Activated CD4-positive, alpha-beta T cell treated with anti-CD3 and anti-CD28 coated beads, Interleukin-2, amount 10 ng/mL, durations not matched to agents 7 days and 5 days (primary cell): ENCODE data around the gene DCTN2. TPM values are rescaled to one million over a fixed set of nuclear protein-coding genes. Genes with fewer than 3 reads are reported as not detected.
"Not testable (repeated sequence)": the region's sequence is repeated elsewhere in the genome, so short reads cannot be mapped to it uniquely, and the experiment has no call there.

ENCODE experiments used
- CTCF ChIA-PET: fragments of 350-600 bp; sonication (Branson Sonifier 250); formaldehyde crosslinking; loops from one replicate; lab custom pipeline; 2021; ENCODE audit warnings: antibody characterized with exemption; lab: Charles Lee
- POLR2A ChIA-PET: fragments of 350-600 bp; sonication (Branson Sonifier 250); formaldehyde crosslinking; loops from one replicate; lab custom pipeline; 2021; ENCODE audit warnings: antibody characterized with exemption; lab: Charles Lee
- DNase-seq: peaks from one replicate; pipeline ENCODE4 v3.0.0-alpha.2; 2020
- H3K27ac Mint-ChIP-seq: one replicate; pipeline ENCODE4 v1.8.0; 2021; ENCODE audit warnings: mild to moderate bottlenecking, moderate library complexity, mixed read lengths
- H3K27me3 Mint-ChIP-seq: one replicate; pipeline ENCODE4 v1.8.0; 2021; ENCODE audit warnings: mixed read lengths
- H3K36me3 Mint-ChIP-seq: one replicate; pipeline ENCODE4 v1.8.0; 2021; ENCODE audit warnings: low read depth, mixed read lengths
- H3K4me1 Mint-ChIP-seq: one replicate; pipeline ENCODE4 v1.8.0; 2021; ENCODE audit warnings: mixed read lengths
- H3K4me3 Mint-ChIP-seq: one replicate; pipeline ENCODE4 v1.8.0; 2021; ENCODE audit warnings: mild to moderate bottlenecking, moderate library complexity, mixed read lengths
- H3K9me3 Mint-ChIP-seq: one replicate; pipeline ENCODE4 v1.8.0; 2021; ENCODE audit warnings: mixed read lengths
- total RNA-seq, 2 experiments: library from RNA; stranded (reverse); gene quantifications; one replicate each; pipeline ENCODE4 v1.2.3, GENCODE V29; 2021

Gene DCTN2
- total RNA-seq, 2 experiments from 2014 or later, result 79.3 to 80.5 TPM

GRCh38 chr12:57574795-57575194 is 27.8 kb upstream of the DCTN2 start:
- no peaks in the 10 kb centered on the region for H3K4me1 Mint-ChIP-seq
- CTCF ChIA-PET, result interaction anchor here (1.3 to 2.4 kb wide), 3 partner anchors 8 to 46 kb away, joined by 4 to 9 read pairs (median 5); no protein-coding TSS in a partner anchor
- POLR2A ChIA-PET, result no interaction called here
- H3K27me3 Mint-ChIP-seq, result no peaks in the 10 kb centered on the region
- DNase-seq, result no peak
- no peak overlapping the region for H3K27ac Mint-ChIP-seq
- no peaks in the 10 kb centered on the region for H3K9me3 Mint-ChIP-seq
- no peak overlapping the region for H3K4me3 Mint-ChIP-seq
- no peaks in the 10 kb centered on the region for H3K36me3 Mint-ChIP-seq

- ChIA-PET POLR2A (no interaction called here), CTCF (interaction anchor here (0.8 to 5.5 kb wide), 5 partner anchors 10 to 113 kb away, joined by 3 to 32 read pairs (median 3); partner anchors contain the start of gene GLI1)
- H3K9me3 Mint-ChIP-seq, result no peaks in the 10 kb centered on the region
- DNase-seq, result no peak
- H3K36me3 Mint-ChIP-seq, result no peaks in the 10 kb centered on the region
- no peaks in the 10 kb centered on the region for H3K4me1 Mint-ChIP-seq
- no peaks in the 10 kb centered on the region for H3K27me3 Mint-ChIP-seq
- no peak overlapping the region for H3K4me3 Mint-ChIP-seq
- H3K27ac Mint-ChIP-seq, result no peak overlapping the region
Measured at GRCh38 chr12:57571926-57572762, 25.2 kb upstream of the DCTN2 start.

DNA sequence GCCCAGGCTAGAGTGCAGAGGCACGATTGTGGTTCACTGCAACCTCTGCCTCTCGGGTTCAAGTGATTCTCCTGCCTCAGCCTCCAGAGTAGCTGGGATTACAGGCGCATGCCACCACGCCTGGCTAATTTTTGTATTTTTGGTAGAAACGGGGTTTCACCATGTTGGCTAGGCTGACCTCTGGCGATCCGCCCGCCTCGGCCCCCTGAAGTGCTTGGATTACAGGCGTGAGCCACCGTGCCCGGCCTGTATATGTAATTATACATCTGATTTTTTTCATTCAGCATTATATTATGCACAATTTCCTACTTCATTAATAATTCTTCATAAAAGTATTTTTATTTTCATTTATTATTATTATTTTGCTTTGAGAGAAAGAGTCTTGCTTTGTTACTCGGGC is 23.4 kb upstream of the DCTN2 start:
- POLR2A ChIA-PET, H3K27ac Mint-ChIP-seq, H3K27me3 Mint-ChIP-seq, DNase-seq, H3K4me3 Mint-ChIP-seq, H3K36me3 Mint-ChIP-seq, H3K4me1 Mint-ChIP-seq, H3K9me3 Mint-ChIP-seq: not testable (repeated sequence)
- CTCF ChIA-PET, result interaction anchor here (0.5 to 5.5 kb wide), 3 partner anchors 12 to 25 kb away, joined by 3 to 32 read pairs (median 4); no protein-coding TSS in a partner anchor

GRCh38 chr12:57569858-57570257 is 22.9 kb upstream of the DCTN2 start:
- Mint-ChIP-seq H3K9me3 (no peaks in the 10 kb centered on the region), H3K27ac (no peak overlapping the region), H3K27me3 (no peaks in the 10 kb centered on the region), H3K4me1 (no peaks in the 10 kb centered on the region), H3K36me3 (no peaks in the 10 kb centered on the region), H3K4me3 (no peak overlapping the region)
- ChIA-PET CTCF (interaction anchor here (5.5 kb wide), 1 partner anchor 13 kb away, joined by 32 read pairs; no protein-coding TSS in a partner anchor), POLR2A (no interaction called here)
- DNase-seq, result no peak

DNA sequence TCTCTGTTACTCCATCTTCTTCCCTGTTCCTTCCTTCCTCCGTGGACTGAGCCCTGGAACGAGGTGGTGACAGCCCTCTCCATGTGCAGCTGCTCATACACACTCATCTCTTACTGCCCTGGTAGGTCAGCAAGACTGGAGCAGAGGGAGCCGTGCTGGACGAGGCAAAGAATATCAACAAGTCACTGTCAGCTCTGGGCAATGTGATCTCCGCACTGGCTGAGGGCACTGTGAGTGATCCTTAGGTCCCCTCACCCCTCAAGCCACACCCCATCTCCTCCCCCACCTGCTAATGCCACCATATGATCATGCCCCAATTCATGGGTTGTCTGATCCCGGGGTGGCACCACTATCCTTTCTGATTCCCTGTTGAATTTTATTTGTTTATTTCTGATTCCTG is 21.8 kb upstream of the DCTN2 start:
- Mint-ChIP-seq H3K27me3 (peaks cover 1% of the 10 kb centered on the region), H3K36me3 (no peaks in the 10 kb centered on the region), H3K27ac (no peak overlapping the region), H3K4me3 (no peak overlapping the region), H3K9me3 (no peaks in the 10 kb centered on the region), H3K4me1 (no peaks in the 10 kb centered on the region)
- ChIA-PET POLR2A (no interaction called here), CTCF (interaction anchor here (5.5 kb wide), 1 partner anchor 14 kb away, joined by 32 read pairs; no protein-coding TSS in a partner anchor)
- DNase-seq, result no peak

DNA sequence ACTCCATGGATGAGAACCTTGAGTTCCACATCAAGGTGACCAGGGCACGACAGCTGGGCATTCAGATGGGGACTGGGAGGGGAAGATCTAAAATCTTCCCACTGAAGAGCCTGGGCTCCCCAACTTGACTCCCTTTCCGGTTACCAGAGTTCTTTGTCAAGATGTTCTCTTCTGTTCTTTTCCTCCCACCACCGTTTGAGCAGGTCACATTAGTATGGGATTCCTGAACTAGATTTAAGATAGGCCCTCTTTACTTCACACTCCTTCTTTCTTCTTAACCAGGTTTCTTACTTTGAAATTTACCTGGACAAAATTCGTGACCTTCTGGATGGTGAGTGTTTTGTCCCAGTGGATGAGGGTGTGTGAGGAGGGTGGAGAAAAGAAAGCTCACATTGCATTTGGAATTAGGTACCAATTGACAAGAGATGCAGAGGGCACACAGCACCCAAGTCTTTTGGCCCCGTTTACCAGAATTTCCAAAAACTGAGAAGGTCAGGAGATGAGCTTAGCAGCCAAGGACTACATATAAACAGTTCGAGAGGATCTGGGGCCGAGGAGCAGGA is 17.3 kb upstream of the DCTN2 start:
- POLR2A ChIA-PET, result no interaction called here
- no peaks in the 10 kb centered on the region for H3K9me3 Mint-ChIP-seq
- H3K4me1 Mint-ChIP-seq, result peaks cover 3% of the 10 kb centered on the region
- peaks cover 14% of the 10 kb centered on the region for H3K27me3 Mint-ChIP-seq
- no peaks in the 10 kb centered on the region for H3K36me3 Mint-ChIP-seq
- no peak for DNase-seq
- CTCF ChIA-PET, result interaction anchor here (1.2 kb wide), 1 partner anchor 19 kb away, joined by 3 read pairs; no protein-coding TSS in a partner anchor
- no peak overlapping the region for H3K27ac Mint-ChIP-seq
- H3K4me3 Mint-ChIP-seq, result no peak overlapping the region

- ChIA-PET POLR2A (no interaction called here), CTCF (interaction anchor here (0.7 to 1.2 kb wide), 2 partner anchors 20 to 84 kb away, joined by 3 read pairs; no protein-coding TSS in a partner anchor)
- peaks cover 14% of the 10 kb centered on the region for H3K27me3 Mint-ChIP-seq
- DNase-seq, result no peak
- no peaks in the 10 kb centered on the region for H3K36me3 Mint-ChIP-seq
- H3K27ac Mint-ChIP-seq, result no peak overlapping the region
- no peaks in the 10 kb centered on the region for H3K9me3 Mint-ChIP-seq
- peaks cover 3% of the 10 kb centered on the region for H3K4me1 Mint-ChIP-seq
- no peak overlapping the region for H3K4me3 Mint-ChIP-seq
Measured at GRCh38 chr12:57563358-57563757, 16.4 kb upstream of the DCTN2 start.

- H3K4me3 Mint-ChIP-seq, H3K4me1 Mint-ChIP-seq, H3K27ac Mint-ChIP-seq, H3K9me3 Mint-ChIP-seq, POLR2A ChIA-PET, CTCF ChIA-PET, DNase-seq, H3K36me3 Mint-ChIP-seq: not testable (repeated sequence)
- peaks cover 14% of the 10 kb centered on the region for H3K27me3 Mint-ChIP-seq
Measured at GRCh38 chr12:57561117-57561516, 14.1 kb upstream of the DCTN2 start.

- Mint-ChIP-seq H3K9me3 (no peaks in the 10 kb centered on the region), H3K27ac (no peak overlapping the region), H3K4me1 (peaks cover 3% of the 10 kb centered on the region), H3K4me3 (no peak overlapping the region), H3K27me3 (peaks cover 14% of the 10 kb centered on the region), H3K36me3 (no peaks in the 10 kb centered on the region)
- no peak for DNase-seq
- ChIA-PET CTCF (no interaction called here), POLR2A (no interaction called here)
Measured at GRCh38 chr12:57560516-57560915, 13.5 kb upstream of the DCTN2 start.

DNA sequence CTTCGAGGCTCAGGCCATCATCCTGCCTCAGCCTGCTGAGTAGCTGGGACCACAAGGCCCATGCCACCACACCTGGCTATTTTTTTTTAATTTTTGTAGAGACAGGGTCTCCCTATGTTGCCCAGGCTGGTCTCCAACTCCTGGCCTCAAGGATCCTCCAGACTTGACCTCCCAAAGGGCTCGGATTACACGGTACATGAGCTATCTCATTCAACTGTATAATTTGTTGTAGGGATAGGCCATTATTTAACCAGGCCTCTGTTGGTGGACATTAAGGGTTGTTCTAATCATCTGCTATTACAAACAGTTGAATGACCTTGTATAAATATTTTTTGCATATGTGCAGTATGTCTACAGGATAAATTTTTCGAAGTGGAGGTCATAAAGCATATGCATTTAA is 11.9 kb upstream of the DCTN2 start:
- ChIA-PET CTCF (no interaction called here), POLR2A (no interaction called here)
- Mint-ChIP-seq H3K4me3 (no peak overlapping the region), H3K36me3 (no peaks in the 10 kb centered on the region), H3K9me3 (no peaks in the 10 kb centered on the region), H3K4me1 (peaks cover 3% of the 10 kb centered on the region), H3K27me3 (peaks cover 13% of the 10 kb centered on the region), H3K27ac (no peak overlapping the region)
- DNase-seq, result no peak

DNA sequence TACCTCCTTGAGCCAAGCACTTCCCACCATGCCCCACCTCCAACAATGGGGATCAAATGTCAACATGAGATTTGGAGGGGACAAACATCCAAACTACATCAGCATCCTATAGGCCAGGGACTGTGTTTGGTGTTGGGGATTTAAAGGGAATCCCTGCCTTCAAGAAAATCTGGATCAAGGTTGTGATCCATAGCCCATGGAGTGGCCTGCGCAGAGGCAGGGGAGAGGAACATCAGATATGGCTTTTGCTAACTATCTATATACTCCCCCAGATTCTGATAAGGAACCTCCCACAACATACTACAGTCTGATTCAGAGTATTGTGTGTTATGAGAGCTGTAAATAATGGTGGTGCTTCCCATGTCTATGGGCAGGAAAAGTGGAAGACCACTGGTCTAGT is 7.9 kb upstream of the DCTN2 start:
- peaks cover 3% of the 10 kb centered on the region for H3K27me3 Mint-ChIP-seq
- POLR2A ChIA-PET, result no interaction called here
- H3K9me3 Mint-ChIP-seq, result no peaks in the 10 kb centered on the region
- H3K27ac Mint-ChIP-seq, result no peak overlapping the region
- peaks cover 7% of the 10 kb centered on the region for H3K4me1 Mint-ChIP-seq
- CTCF ChIA-PET, result interaction anchor here (1.4 kb wide), 1 partner anchor 26 kb away, joined by 4 read pairs; no protein-coding TSS in a partner anchor
- H3K36me3 Mint-ChIP-seq, result no peaks in the 10 kb centered on the region
- no peak for DNase-seq
- no peak overlapping the region for H3K4me3 Mint-ChIP-seq

- Mint-ChIP-seq H3K36me3 (no peaks in the 10 kb centered on the region), H3K27ac (no peak overlapping the region), H3K27me3 (peaks cover 4% of the 10 kb centered on the region), H3K4me3 (no peak overlapping the region), H3K9me3 (no peaks in the 10 kb centered on the region), H3K4me1 (peaks cover 8% of the 10 kb centered on the region)
- POLR2A ChIA-PET, result no interaction called here
- CTCF ChIA-PET, result interaction anchor here (1.4 kb wide), 1 partner anchor 27 kb away, joined by 4 read pairs; no protein-coding TSS in a partner anchor
- DNase-seq, result no peak
Measured at GRCh38 chr12:57554453-57554852, 7.5 kb upstream of the DCTN2 start.
